Hepatocyte (in vitro differentiated cells): ENCODE measurements around the gene RPTOR. TPM values are rescaled to one million over a fixed set of nuclear protein-coding genes. Genes with fewer than 3 reads are reported as not detected.

Source experiments
- DNase-seq: peaks from one replicate; pipeline ENCODE4 v3.0.0-alpha.2; 2016; ENCODE audit warnings: low spot score
- H2AFZ ChIP-seq: fragments of 200-600 bp; sonication (generic); 2 replicates; pipeline ENCODE4 v1.6.0; 2016; ENCODE audit warnings: antibody characterized with exemption, mild to moderate bottlenecking
- H3K27ac ChIP-seq: fragments of 200-600 bp; sonication (generic); 2 replicates; pipeline ENCODE4 v1.5.1; 2016; ENCODE audit warnings: mild to moderate bottlenecking
- H3K27me3 ChIP-seq: fragments of 200-600 bp; sonication (generic); 2 replicates; pipeline ENCODE4 v1.6.1; 2016
- H3K36me3 ChIP-seq: fragments of 200-600 bp; sonication (generic); replicated peaks from 2 replicates; pipeline ENCODE4 v1.5.1; 2016; ENCODE audit warnings: low read depth; ENCODE audit not compliant: insufficient read depth
- H3K4me1 ChIP-seq: fragments of 200-600 bp; sonication (generic); 2 replicates; pipeline ENCODE4 v1.5.1; 2016; ENCODE audit warnings: mild to moderate bottlenecking, moderate library complexity; ENCODE audit not compliant: insufficient read depth
- H3K4me2 ChIP-seq: fragments of 200-600 bp; sonication (generic); 2 replicates; pipeline ENCODE4 v1.6.0; 2016
- H3K4me3 ChIP-seq: fragments of 200-600 bp; sonication (generic); 2 replicates; pipeline ENCODE4 v1.5.1; 2016; ENCODE audit warnings: mild to moderate bottlenecking
- H3K79me2 ChIP-seq: fragments of 200-600 bp; sonication (generic); 2 replicates; pipeline ENCODE4 v1.6.0; 2017; ENCODE audit warnings: mild to moderate bottlenecking
- H3K9me2 ChIP-seq: fragments of 200-600 bp; sonication (generic); replicated peaks from 2 replicates; pipeline ENCODE4 v1.6.0; 2017; ENCODE audit warnings: mild to moderate bottlenecking; ENCODE audit not compliant: insufficient read depth
- H3K9me3 ChIP-seq: fragments of 200-600 bp; sonication (generic); 2 replicates; pipeline ENCODE4 v1.5.1; 2016; ENCODE audit warnings: low read depth, mild to moderate bottlenecking
- H4K20me1 ChIP-seq: fragments of 200-600 bp; sonication (generic); 2 replicates; pipeline ENCODE4 v1.6.0; 2016; ENCODE audit warnings: mild to moderate bottlenecking; ENCODE audit not compliant: insufficient read depth, poor library complexity, severe bottlenecking
- EZH2 ChIP-seq: fragments of 200-600 bp; sonication (generic); IDR thresholded peaks from 2 replicates; pipeline ENCODE4 v1.6.1; 2016; ENCODE audit warnings: antibody characterized with exemption, mild to moderate bottlenecking, borderline replicate concordance
- EZH2phosphoT487 ChIP-seq: fragments of 200-600 bp; sonication (generic); IDR thresholded peaks from one replicate; pipeline ENCODE4 v1.6.1; 2018; ENCODE audit warnings: antibody characterized with exemption, mild to moderate bottlenecking, low read depth, moderate library complexity; ENCODE audit not compliant: unreplicated experiment, severe bottlenecking
- WGBS: methylation state at CpG from one replicate; pipeline ENCODE4 v1.1.6; 2016; ENCODE audit warnings: low lambda C conversion rate; ENCODE audit errors: missing lambda C conversion rate; 5-methylcytosine and 5-hydroxymethylcytosine counted together
- polyA plus RNA-seq: library from polyadenylated mRNA; unstranded; fragments of >200 nt; fragmentation: Nextera tagmentation; extraction: Ambion mirVana; gene quantifications from 2 replicates; pipeline ENCODE4 v1.2.1, GENCODE V29; 2016
- total RNA-seq: library from RNA; depleted of rRNA; stranded (reverse); fragments of >200 nt; gene quantifications from 2 replicates; pipeline ENCODE4 v1.2.3, GENCODE V29; 2014
- TF ChIP-seq, protein P1 (sequence below): fragments of 200-600 bp; sonication (generic); IDR thresholded peaks from 2 replicates; pipeline ENCODE4 v1.5.1; 2016; ENCODE audit warnings: antibody characterized with exemption, mild to moderate bottlenecking; ENCODE audit not compliant: poor library complexity

RPTOR gene
- total and polyA plus RNA-seq, 2 experiments from 2014 or later, result 14.1 to 20.6 TPM

GRCh38 chr17:80676096-80676466 is 131.4 kb downstream of the RPTOR start:
- Histone ChIP-seq H3K4me2 (no peak overlapping the region), H3K9me3 (no peaks in the 10 kb centered on the region), H3K79me2 (peaks cover 60% of the 10 kb centered on the region), H2AFZ (no peak overlapping the region), H3K27me3 (no peaks in the 10 kb centered on the region), H3K27ac (no peak overlapping the region), H3K36me3 (no peaks in the 10 kb centered on the region), H4K20me1 (no peaks in the 10 kb centered on the region), H3K9me2 (no peaks in the 10 kb centered on the region), H3K4me1 (peaks cover 10% of the 10 kb centered on the region), H3K4me3 (no peak overlapping the region)
- no peak for DNase-seq
- WGBS, result 95% methylated on average over 7 of the region's 7 CpGs
- TF ChIP-seq, protein P1, sequence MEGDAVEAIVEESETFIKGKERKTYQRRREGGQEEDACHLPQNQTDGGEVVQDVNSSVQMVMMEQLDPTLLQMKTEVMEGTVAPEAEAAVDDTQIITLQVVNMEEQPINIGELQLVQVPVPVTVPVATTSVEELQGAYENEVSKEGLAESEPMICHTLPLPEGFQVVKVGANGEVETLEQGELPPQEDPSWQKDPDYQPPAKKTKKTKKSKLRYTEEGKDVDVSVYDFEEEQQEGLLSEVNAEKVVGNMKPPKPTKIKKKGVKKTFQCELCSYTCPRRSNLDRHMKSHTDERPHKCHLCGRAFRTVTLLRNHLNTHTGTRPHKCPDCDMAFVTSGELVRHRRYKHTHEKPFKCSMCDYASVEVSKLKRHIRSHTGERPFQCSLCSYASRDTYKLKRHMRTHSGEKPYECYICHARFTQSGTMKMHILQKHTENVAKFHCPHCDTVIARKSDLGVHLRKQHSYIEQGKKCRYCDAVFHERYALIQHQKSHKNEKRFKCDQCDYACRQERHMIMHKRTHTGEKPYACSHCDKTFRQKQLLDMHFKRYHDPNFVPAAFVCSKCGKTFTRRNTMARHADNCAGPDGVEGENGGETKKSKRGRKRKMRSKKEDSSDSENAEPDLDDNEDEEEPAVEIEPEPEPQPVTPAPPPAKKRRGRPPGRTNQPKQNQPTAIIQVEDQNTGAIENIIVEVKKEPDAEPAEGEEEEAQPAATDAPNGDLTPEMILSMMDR, result no peak
- TF ChIP-seq EZH2 (no peak), EZH2phosphoT487 (no peak)

DNA sequence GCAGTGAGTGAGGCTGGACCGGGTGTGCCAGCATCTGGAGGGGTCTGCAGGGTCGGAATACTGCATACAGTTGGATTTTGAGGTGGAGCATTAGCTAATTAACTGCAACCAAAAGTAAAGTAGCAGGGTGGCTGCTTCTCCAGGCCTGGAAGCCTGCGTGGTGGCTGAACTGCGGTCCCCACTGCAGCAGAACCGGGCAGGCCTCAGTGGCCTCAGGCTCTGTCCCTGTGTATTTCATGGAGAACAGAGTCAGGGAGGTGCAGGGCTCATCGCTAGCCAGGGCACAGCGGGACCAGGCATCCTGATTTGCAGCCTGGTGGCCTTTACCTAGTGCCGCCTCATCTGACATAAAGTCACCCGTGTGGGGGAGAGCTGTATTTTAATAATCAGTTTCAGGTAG is 131.9 kb downstream of the RPTOR start:
- Histone ChIP-seq H2AFZ (no peak overlapping the region), H3K9me2 (no peaks in the 10 kb centered on the region), H3K4me2 (no peak overlapping the region), H3K36me3 (no peaks in the 10 kb centered on the region), H3K27ac (no peak overlapping the region), H3K79me2 (peaks cover 58% of the 10 kb centered on the region), H3K4me1 (peaks cover 10% of the 10 kb centered on the region), H3K27me3 (no peaks in the 10 kb centered on the region), H3K4me3 (no peak overlapping the region), H4K20me1 (no peaks in the 10 kb centered on the region), H3K9me3 (no peaks in the 10 kb centered on the region)
- WGBS, result 94% methylated on average over 9 of the region's 9 CpGs
- TF ChIP-seq, protein P1, result no peak
- TF ChIP-seq EZH2phosphoT487 (no peak), EZH2 (no peak)
- no peak for DNase-seq

DNA sequence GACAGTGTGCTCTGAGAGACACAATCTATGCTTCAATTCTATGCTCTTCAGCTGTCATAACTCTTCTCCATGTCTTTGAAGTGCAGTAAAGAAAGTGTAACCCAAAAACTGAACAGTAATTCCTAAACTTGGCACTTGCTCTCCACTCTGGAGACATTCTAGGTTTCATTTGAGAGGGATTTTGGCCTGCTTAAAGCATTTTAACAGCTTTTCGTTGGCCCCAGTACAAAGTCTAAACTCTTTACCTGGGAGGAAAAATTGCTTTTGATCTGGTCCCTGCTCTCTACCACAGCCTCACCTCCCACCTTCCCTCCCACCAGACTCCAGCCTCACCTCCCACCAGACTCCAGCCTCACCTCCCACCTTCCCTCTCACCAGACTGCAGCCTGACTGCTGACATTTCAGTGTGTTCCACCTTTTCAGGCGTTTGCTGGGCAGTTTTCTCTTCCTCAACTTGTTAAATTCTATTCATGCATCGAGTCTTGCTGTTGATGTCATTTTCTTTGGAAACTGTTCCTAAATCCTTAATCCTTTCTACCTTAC is 132.6 kb downstream of the RPTOR start:
- H2AFZ ChIP-seq, result no peak overlapping the region
- no peak overlapping the region for H3K27ac ChIP-seq
- no peak overlapping the region for H3K4me3 ChIP-seq
- WGBS, result 88% methylated on average over 3 of the region's 3 CpGs
- peaks cover 58% of the 10 kb centered on the region for H3K79me2 ChIP-seq
- no peak overlapping the region for H3K4me2 ChIP-seq
- TF ChIP-seq EZH2 (no peak), EZH2phosphoT487 (no peak)
- TF ChIP-seq, protein P1, result no peak
- H3K36me3 ChIP-seq, result no peaks in the 10 kb centered on the region
- H3K9me3 ChIP-seq, result no peaks in the 10 kb centered on the region
- no peak for DNase-seq
- H4K20me1 ChIP-seq, result no peaks in the 10 kb centered on the region
- H3K27me3 ChIP-seq, result no peaks in the 10 kb centered on the region
- peaks cover 7% of the 10 kb centered on the region for H3K4me1 ChIP-seq
- H3K9me2 ChIP-seq, result no peaks in the 10 kb centered on the region

- no peak for TF ChIP-seq EZH2phosphoT487
- TF ChIP-seq, protein P1, result no peak
- Histone ChIP-seq H3K27me3 (no peaks in the 10 kb centered on the region), H3K9me3 (no peaks in the 10 kb centered on the region), H3K27ac (no peak overlapping the region), H4K20me1 (no peaks in the 10 kb centered on the region), H3K4me2 (no peak overlapping the region), H2AFZ (no peak overlapping the region), H3K9me2 (no peaks in the 10 kb centered on the region), H3K4me1 (no peaks in the 10 kb centered on the region), H3K79me2 (peaks cover 41% of the 10 kb centered on the region), H3K36me3 (no peaks in the 10 kb centered on the region), H3K4me3 (no peak overlapping the region)
- WGBS, result 99% methylated on average over 3 of the region's 3 CpGs
- DNase-seq, result no peak
Observed at GRCh38 chr17:80679816-80680215, 135.2 kb downstream of the RPTOR start.
